ENCODE data around the gene FLNC.

GRCh38 chr7:128804484-128804883 is 25.7 kb upstream of the FLNC start:
- TF ChIP-seq, protein P1, sequence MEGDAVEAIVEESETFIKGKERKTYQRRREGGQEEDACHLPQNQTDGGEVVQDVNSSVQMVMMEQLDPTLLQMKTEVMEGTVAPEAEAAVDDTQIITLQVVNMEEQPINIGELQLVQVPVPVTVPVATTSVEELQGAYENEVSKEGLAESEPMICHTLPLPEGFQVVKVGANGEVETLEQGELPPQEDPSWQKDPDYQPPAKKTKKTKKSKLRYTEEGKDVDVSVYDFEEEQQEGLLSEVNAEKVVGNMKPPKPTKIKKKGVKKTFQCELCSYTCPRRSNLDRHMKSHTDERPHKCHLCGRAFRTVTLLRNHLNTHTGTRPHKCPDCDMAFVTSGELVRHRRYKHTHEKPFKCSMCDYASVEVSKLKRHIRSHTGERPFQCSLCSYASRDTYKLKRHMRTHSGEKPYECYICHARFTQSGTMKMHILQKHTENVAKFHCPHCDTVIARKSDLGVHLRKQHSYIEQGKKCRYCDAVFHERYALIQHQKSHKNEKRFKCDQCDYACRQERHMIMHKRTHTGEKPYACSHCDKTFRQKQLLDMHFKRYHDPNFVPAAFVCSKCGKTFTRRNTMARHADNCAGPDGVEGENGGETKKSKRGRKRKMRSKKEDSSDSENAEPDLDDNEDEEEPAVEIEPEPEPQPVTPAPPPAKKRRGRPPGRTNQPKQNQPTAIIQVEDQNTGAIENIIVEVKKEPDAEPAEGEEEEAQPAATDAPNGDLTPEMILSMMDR (IDR thresholded peaks at IDR 0.05; ENCODE audit: extremely low read depth in 1 of 2, insufficient read depth in 1 of 2, low read depth in 1 of 2, low read length in 2 of 2), result no peak
- TF ChIP-seq POLR2AphosphoS5 (IDR thresholded peaks at IDR 0.05; ENCODE audit: insufficient read depth, low read depth, low read length), result no peak
- TF ChIP-seq EZH2 (IDR thresholded peaks at IDR 0.05; ENCODE audit: borderline replicate concordance, low read depth, low read length, severe bottlenecking), result no peak
- no peak for TF ChIP-seq POLR2A (IDR thresholded peaks at IDR 0.05; ENCODE audit: low read depth, low read length)
- TF ChIP-seq MAX (IDR thresholded peaks at IDR 0.05; ENCODE audit: insufficient read depth, insufficient read length), result no peak

Measured in endothelial cell of umbilical vein (primary cell).